Endothelial cell of umbilical vein (primary cell): Measurements from ENCODE around the gene PUDP. TPM values are rescaled to one million over a fixed set of nuclear protein-coding genes. Genes with fewer than 3 reads are reported as not detected.
"Not testable (repeated sequence)": the region's sequence is repeated elsewhere in the genome, so short reads cannot be mapped to it uniquely, and the experiment has no call there.

Experiments used
- BruUV-seq: library from RNA; stranded (reverse); fragments of 400-500 nt; replicated peaks from 2 replicates; lab custom pipeline; 2021; lab: Mats Ljungman, UMichigan
- CTCF ChIA-PET: fragments of 300-600, 350-600 bp; sonication (Branson Sonifier 250); formaldehyde crosslinking; loops from one replicate; lab custom pipeline; 2021; ENCODE audit warnings: antibody characterized with exemption, inconsistent platforms; lab: Charles Lee
- POLR2A ChIA-PET: fragments of 300-600, 350-600 bp; sonication (Branson Sonifier 250); formaldehyde crosslinking; loops from one replicate; lab custom pipeline; 2021; ENCODE audit warnings: antibody characterized with exemption, inconsistent platforms; lab: Charles Lee
- DNase-seq: peaks from one replicate; pipeline ENCODE4 v3.0.0-alpha.2; 2011; ENCODE audit warnings: low read depth, low spot score
- FAIRE-seq: peaks from 2 replicates; lab custom pipeline; 2011; peaks lifted over from hg19 to GRCh38; lab: Jason Lieb, UNC
- H2AFZ ChIP-seq: 2 replicates; pipeline ENCODE4 v1.6.0; 2012; ENCODE audit warnings: low read depth, low read length, control low read depth, inconsistent platforms
- H3K27ac ChIP-seq: 2 replicates; pipeline ENCODE4 v1.5.1; 2011; ENCODE audit warnings: low read depth, mild to moderate bottlenecking, control low read depth, low read length, moderate library complexity; ENCODE audit not compliant: insufficient read depth
- H3K27me3 ChIP-seq, 2 experiments: 2 replicates each; pipeline versions ENCODE4 v1.6.0 to v1.6.1; 2011; ENCODE audit warnings: low read length in 2 of 2, mixed read lengths in 1 of 2; ENCODE audit not compliant: control insufficient read depth in 2 of 2, insufficient read depth in 2 of 2
- H3K36me3 ChIP-seq, 2 experiments: 2 replicates in 1 of 2; 3 replicates in 1 of 2; pipeline ENCODE4 v1.5.1; 2011; ENCODE audit warnings: low read length in 2 of 2, mild to moderate bottlenecking in 1 of 2, moderate library complexity in 1 of 2; ENCODE audit not compliant: control insufficient read depth in 2 of 2, insufficient read depth in 2 of 2; ENCODE audit errors: extremely low read depth in 1 of 2
- H3K4me1 ChIP-seq: 3 replicates; pipeline ENCODE4 v1.5.1; 2011; ENCODE audit warnings: mild to moderate bottlenecking, low read length; ENCODE audit not compliant: control insufficient read depth, insufficient read depth; ENCODE audit errors: extremely low read depth
- H3K4me2 ChIP-seq: 2 replicates; pipeline ENCODE4 v1.6.1; 2011; ENCODE audit warnings: low read length, control low read depth, mixed read lengths; ENCODE audit not compliant: insufficient read depth
- H3K4me3 ChIP-seq, 3 experiments: fragments of 200-600 bp in 1 of 3; sonication (generic), shearing (Covaris generic) in 1 of 3; replicated peaks in 1 of 3; 2 replicates each; pipeline ENCODE4 v1.5.1; 2011 to 2016; ENCODE audit warnings: control low read depth in 3 of 3, low read length in 3 of 3, mild to moderate bottlenecking in 2 of 3, inconsistent platforms in 1 of 3, low read depth in 1 of 3, moderate library complexity in 1 of 3; ENCODE audit not compliant: insufficient read depth in 1 of 3
- H3K79me2 ChIP-seq: 2 replicates; pipeline ENCODE4 v1.6.0; 2012; ENCODE audit warnings: low read length, inconsistent platforms; ENCODE audit not compliant: control insufficient read depth, insufficient read depth
- H3K9ac ChIP-seq: replicated peaks from 2 replicates; pipeline ENCODE3; 2011; ENCODE audit warnings: low read length, control low read depth; ENCODE audit not compliant: insufficient read depth; ENCODE audit errors: extremely low read depth
- H3K9me1 ChIP-seq: replicated peaks from 3 replicates; pipeline ENCODE4 v1.6.0; 2011; ENCODE audit warnings: mild to moderate bottlenecking, low read length; ENCODE audit not compliant: control insufficient read depth, insufficient read depth; ENCODE audit errors: extremely low read depth
- H3K9me3 ChIP-seq: replicated peaks from 2 replicates; pipeline ENCODE4 v1.5.1; 2012; ENCODE audit warnings: low read length, inconsistent platforms; ENCODE audit not compliant: control insufficient read depth, insufficient read depth
- H4K20me1 ChIP-seq: replicated peaks from 2 replicates; pipeline ENCODE3; 2011; ENCODE audit warnings: mild to moderate bottlenecking, low read length; ENCODE audit not compliant: control insufficient read depth, insufficient read depth; ENCODE audit errors: extremely low read depth
- CTCF ChIP-seq, 2 donors: IDR thresholded peaks; 1 replicate in 1 of 2; 2 replicates in 1 of 2; pipeline ENCODE4 v1.5.1; 2011; ENCODE audit warnings: low read length in 2 of 2, mild to moderate bottlenecking in 2 of 2, moderate library complexity in 2 of 2, control low read depth in 1 of 2, inconsistent platforms in 1 of 2, low read depth in 1 of 2; ENCODE audit not compliant: insufficient read depth in 1 of 2; ENCODE audit errors: extremely low read depth in 1 of 2
- EZH2 ChIP-seq: IDR thresholded peaks from 2 replicates; pipeline ENCODE4 v1.6.1; 2012; ENCODE audit warnings: borderline replicate concordance, low read depth, mild to moderate bottlenecking, moderate library complexity, low read length, inconsistent platforms; ENCODE audit not compliant: severe bottlenecking
- FOS ChIP-seq: IDR thresholded peaks from 2 replicates; pipeline ENCODE4 v1.6.1; 2011; ENCODE audit warnings: mild to moderate bottlenecking, low read length, moderate library complexity, borderline replicate concordance; ENCODE audit not compliant: insufficient read depth
- GATA2 ChIP-seq: IDR thresholded peaks from 2 replicates; pipeline ENCODE4 v1.7.0; 2011; ENCODE audit warnings: low read depth, mild to moderate bottlenecking, moderate library complexity, mixed read lengths, low read length; ENCODE audit not compliant: insufficient read length, insufficient read depth
- JUN ChIP-seq: IDR thresholded peaks from 2 replicates; pipeline ENCODE4 v1.6.1; 2011; ENCODE audit warnings: borderline replicate concordance, low read depth; ENCODE audit not compliant: insufficient read length, insufficient read depth
- MAX ChIP-seq: IDR thresholded peaks from 2 replicates; pipeline ENCODE4 v1.6.1; 2011; ENCODE audit not compliant: insufficient read depth, insufficient read length
- MYC ChIP-seq: IDR thresholded peaks from one replicate; pipeline ENCODE4 v1.6.1; 2011; ENCODE audit warnings: mild to moderate bottlenecking, low read depth, low read length
- POLR2A ChIP-seq: IDR thresholded peaks from 2 replicates; pipeline ENCODE4 v1.6.1; 2012; ENCODE audit warnings: low read depth, mild to moderate bottlenecking, control low read depth, low read length
- POLR2AphosphoS5 ChIP-seq: IDR thresholded peaks from 2 replicates; pipeline ENCODE4 v1.6.1; 2012; ENCODE audit warnings: low read depth, mild to moderate bottlenecking, control low read depth, low read length, moderate library complexity; ENCODE audit not compliant: insufficient read depth
- dilution Hi-C: fragments of 300-500 bp; cut with MboI; formaldehyde crosslinking; loops from one replicate; pipeline ENCODE4 v1.15.0; 2019; ENCODE audit warnings: low sequenced_read_pairs; ENCODE audit not compliant: extremely low pct_ligation_motif_present
- intact Hi-C: fragments of 100-400 bp; cut with micrococcal nuclease; formaldehyde crosslinking; loops from one replicate; pipeline ENCODE4 v1.10.0; 2022
- polyA plus RNA-seq, 4 experiments: library from polyadenylated mRNA; depleted of rRNA in 3 of 4; stranded (reverse) in 3 of 4; unstranded in 1 of 4; fragments of >200 nt; gene quantifications; 2 replicates each; pipeline versions ENCODE4 v1.2.1 to v1.2.3, GENCODE V29; 2011 to 2012; ENCODE audit warnings: missing spikeins in 1 of 4
- total RNA-seq: library from RNA; stranded (reverse); gene quantifications from 2 replicates; pipeline ENCODE4 v1.2.3, GENCODE V29; 2021

PUDP gene
- total and polyA plus RNA-seq, 2 donors (not counting 3 experiments of a cell fraction or from before 2014, with no cell fraction given), result 17.3 to 22.5 TPM

GRCh38 chrX:7027071-7027470 is 120.9 kb downstream of the PUDP start:
- no peak overlapping the region for H2AFZ ChIP-seq
- H3K9ac ChIP-seq, result no peak overlapping the region
- no peak overlapping the region for H3K27ac ChIP-seq
- H3K27me3 ChIP-seq, result no peaks in the 10 kb centered on the region
- TF ChIP-seq JUN (no peak), CTCF (IDR thresholded peaks at IDR 0.05; ENCODE audit: extremely low read depth in 1 of 2, insufficient read depth in 1 of 2, low read depth in 1 of 2, low read length in 2 of 2) (no peak), GATA2 (no peak), POLR2A (no peak), EZH2 (no peak), POLR2AphosphoS5 (no peak), MAX (no peak), FOS (no peak), MYC (no peak)
- no peaks in the 10 kb centered on the region for H3K9me3 ChIP-seq
- H3K4me3 ChIP-seq, result no peak overlapping the region
- no peak overlapping the region for H3K4me2 ChIP-seq
- POLR2A ChIA-PET, result no interaction called here
- H3K79me2 ChIP-seq, result no peaks in the 10 kb centered on the region
- H3K36me3 ChIP-seq, result no peaks in the 10 kb centered on the region
- dilution Hi-C loops (no loop called here), intact Hi-C loops (no loop called here)
- no peaks in the 10 kb centered on the region for H3K9me1 ChIP-seq
- BruUV-seq, result no TSS peak
- DNase-seq, result no peak
- FAIRE-seq, result no peak
- no peaks in the 10 kb centered on the region for H3K4me1 ChIP-seq
- no peaks in the 10 kb centered on the region for H4K20me1 ChIP-seq
- CTCF ChIA-PET, result no interaction called here

- H2AFZ ChIP-seq, H3K9me1 ChIP-seq, H3K36me3 ChIP-seq, H3K9me3 ChIP-seq, H3K9ac ChIP-seq, CTCF ChIA-PET, H3K4me1 ChIP-seq, H4K20me1 ChIP-seq, dilution Hi-C loops, H3K27me3 ChIP-seq, intact Hi-C loops, BruUV-seq, H3K27ac ChIP-seq, FAIRE-seq, H3K79me2 ChIP-seq, H3K4me3 ChIP-seq, POLR2A ChIA-PET, DNase-seq, H3K4me2 ChIP-seq: not testable (repeated sequence)
Measured at GRCh38 chrX:7026365-7026764, 121.6 kb downstream of the PUDP start.
